AG09309 (cell line): Measurements from ENCODE around the gene AP3D1.

Experiments
- DNase-seq: peaks from one replicate; pipeline ENCODE4 v3.0.0-alpha.2; 2010; ENCODE audit warnings: low read depth
- H3K4me3 ChIP-seq: 2 replicates; pipeline ENCODE4 v1.5.1; 2011; ENCODE audit warnings: mild to moderate bottlenecking, low read depth, low read length, moderate library complexity; ENCODE audit not compliant: control insufficient read depth
- TF ChIP-seq, protein P1 (sequence below): IDR thresholded peaks from 2 replicates; pipeline ENCODE4 v1.5.1; 2011; ENCODE audit warnings: mild to moderate bottlenecking, low read depth, low read length, inconsistent platforms; ENCODE audit not compliant: insufficient read depth, control insufficient read depth; ENCODE audit errors: missing control alignments

The AP3D1 gene

DNA sequence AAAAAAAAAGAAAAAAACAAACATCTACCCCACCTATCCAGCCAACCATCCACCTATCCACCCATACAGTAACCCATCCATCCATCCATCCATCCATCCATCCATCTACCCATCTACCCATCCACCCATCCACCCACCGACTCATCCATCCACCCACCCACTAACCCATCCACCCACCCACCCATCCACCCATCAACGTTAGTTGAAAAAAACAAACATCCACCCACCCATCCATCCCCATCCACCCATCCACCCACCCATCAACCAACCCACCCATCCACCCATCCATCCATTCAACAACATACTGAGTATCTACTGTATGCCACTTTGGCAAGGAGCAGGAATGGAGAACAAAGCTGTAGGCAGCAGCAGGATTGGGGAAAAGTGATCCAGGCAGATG lies 6.1 kb upstream of the AP3D1 start:
- H3K4me3 ChIP-seq: no peak overlapping the region
- no peak for DNase-seq
- TF ChIP-seq, protein P1, sequence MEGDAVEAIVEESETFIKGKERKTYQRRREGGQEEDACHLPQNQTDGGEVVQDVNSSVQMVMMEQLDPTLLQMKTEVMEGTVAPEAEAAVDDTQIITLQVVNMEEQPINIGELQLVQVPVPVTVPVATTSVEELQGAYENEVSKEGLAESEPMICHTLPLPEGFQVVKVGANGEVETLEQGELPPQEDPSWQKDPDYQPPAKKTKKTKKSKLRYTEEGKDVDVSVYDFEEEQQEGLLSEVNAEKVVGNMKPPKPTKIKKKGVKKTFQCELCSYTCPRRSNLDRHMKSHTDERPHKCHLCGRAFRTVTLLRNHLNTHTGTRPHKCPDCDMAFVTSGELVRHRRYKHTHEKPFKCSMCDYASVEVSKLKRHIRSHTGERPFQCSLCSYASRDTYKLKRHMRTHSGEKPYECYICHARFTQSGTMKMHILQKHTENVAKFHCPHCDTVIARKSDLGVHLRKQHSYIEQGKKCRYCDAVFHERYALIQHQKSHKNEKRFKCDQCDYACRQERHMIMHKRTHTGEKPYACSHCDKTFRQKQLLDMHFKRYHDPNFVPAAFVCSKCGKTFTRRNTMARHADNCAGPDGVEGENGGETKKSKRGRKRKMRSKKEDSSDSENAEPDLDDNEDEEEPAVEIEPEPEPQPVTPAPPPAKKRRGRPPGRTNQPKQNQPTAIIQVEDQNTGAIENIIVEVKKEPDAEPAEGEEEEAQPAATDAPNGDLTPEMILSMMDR: no peak

GRCh38 chr19:2154587-2155075 lies 3.3 kb upstream of the AP3D1 start:
- no peak overlapping the region for H3K4me3 ChIP-seq
- no peak for DNase-seq
- TF ChIP-seq, protein P1: no peak

DNA sequence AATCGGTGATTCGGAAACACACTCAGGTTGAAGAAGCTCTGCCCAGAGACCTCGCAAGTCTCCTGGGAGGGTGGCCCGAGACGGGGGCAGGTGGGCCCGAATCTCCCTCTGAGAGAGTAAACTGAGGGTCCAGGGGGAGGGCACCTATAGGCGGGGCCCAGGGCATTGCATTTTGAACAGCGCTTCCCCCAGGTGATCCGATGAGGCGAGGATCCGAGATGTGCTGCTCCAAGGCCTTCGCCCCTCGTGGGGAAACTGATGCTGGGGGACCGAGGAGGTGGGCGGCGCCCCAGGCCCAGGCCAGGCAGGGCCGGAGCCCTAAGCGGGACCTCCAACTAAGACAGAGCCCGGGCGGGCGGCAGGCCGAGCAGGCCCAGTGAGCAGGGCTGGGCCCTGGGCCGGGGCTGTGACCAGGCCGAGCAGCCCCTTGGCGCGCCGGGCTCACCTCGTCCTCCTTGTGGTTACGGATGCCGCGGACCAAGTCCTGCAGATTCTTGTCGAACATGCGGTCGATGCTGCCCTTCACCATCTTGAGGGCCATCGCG lies 500 bp downstream of the AP3D1 start:
- DNase-seq: no peak
- TF ChIP-seq, protein P1: no peak
- H3K4me3 ChIP-seq: peak overlapping the region; percentile 99

DNA sequence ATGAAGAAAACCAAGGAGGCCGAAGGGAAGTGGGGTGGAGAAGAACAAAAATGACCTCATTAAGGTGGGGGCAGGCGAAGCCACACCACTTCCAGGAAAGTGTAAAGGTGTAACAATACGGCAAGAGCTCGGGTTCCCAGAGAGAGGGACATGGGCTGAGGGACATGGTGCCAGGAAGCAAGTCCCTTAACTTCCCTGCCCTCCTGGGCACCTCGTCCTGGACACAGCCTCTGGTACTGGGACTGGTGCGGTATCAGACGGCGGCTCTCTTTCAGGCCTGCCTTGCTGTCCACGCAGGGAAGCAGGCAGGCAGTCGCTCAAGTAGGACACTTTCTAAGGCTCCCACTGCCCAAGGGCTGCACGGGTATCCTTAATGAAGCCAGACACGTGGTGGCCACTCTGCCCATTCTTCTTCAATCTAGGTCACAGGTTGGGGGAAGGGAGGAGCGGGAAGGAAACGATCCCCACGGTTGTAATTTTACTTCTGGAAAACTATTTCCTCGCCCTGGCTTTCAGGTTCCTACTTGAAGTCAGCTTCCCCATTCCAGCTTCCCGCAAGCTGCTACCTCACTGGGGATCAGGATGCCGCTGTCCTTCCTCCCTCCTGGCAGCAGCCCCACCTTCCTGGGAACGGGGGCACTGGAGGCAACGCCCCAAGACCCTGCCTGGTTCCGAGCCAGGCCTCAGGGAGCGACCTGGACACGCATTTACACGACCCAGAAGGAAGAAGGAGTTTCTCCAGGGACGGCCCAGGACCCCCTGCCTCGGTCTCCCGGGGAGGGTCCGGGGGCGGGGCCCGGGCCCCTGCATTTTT lies 1.2 kb downstream of the AP3D1 start:
- TF ChIP-seq, protein P1: no peak
- no peak for DNase-seq
- peak overlapping the region; percentile 99 for H3K4me3 ChIP-seq

DNA sequence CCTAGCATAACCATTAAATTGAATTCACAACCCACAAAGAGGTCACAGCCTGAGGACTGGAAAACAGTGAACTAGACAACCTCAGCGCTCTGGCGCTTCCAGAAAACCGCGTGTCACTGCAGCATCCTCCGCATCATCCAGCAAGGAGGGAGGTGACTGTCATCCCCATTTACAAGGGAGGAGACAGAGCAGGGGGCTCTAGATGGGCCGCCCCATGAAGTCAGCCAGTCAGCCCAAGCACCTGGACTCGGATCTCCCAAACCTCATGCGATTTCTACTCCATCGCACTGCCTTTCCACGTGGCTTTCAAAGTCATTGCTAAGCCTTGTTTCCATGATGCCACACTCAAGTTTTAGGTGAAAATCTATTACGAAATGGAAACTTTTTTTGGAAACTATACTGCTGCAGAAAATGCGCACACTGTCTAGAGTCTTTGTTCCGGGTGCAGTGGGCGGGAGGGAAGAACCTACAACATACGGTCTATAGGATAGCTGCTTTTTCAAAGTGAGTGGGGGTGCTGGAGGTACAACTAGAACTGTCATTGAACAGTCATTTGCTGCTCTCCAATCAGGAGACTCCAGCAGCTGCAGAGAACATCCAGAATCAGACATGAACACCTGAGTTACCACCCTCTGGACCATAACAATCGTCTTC lies 2.8 kb downstream of the AP3D1 start:
- TF ChIP-seq, protein P1: no peak
- DNase-seq: no peak
- no peak overlapping the region for H3K4me3 ChIP-seq

DNA sequence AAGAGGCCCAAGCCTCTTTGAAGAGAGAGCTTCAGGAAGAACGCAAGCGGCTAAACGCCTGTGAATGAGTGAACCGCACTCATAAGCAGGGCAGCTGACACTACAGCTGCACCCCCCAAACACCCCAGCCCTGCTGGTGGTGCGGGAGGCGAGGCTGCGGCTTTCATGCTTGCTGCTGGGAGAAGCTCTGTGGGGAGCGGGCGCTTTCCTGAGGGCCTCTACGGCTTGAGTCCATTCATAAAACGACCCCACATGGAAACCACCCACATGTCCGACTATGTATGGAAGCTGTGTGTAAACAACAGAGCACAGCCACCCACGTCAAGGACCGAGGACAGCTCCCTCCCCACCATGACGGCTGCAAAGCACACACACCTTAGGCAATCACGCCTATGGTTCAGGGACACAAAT lies 5.5 kb downstream of the AP3D1 start:
- DNase-seq: no peak
- H3K4me3 ChIP-seq: no peak overlapping the region
- TF ChIP-seq, protein P1: no peak
